Heart left ventricle (tissue), 16 donors: ENCODE measurements around the gene SIL1. TPM values are rescaled to one million over a fixed set of nuclear protein-coding genes. Genes with fewer than 3 reads are reported as not detected.

Experiments used
- ATAC-seq, 4 donors: fragments of 200-7000 bp; cut with Tn5 transposase; one replicate each; pipeline ENCODE4 v1.9.1; 2020 to 2022; ENCODE audit warnings: moderate library complexity in 4 of 4, mild to moderate bottlenecking in 3 of 4, moderate number of reproducible peaks in 1 of 4
- DNase-seq, 5 donors: peaks; one replicate each; pipeline ENCODE4 v3.0.0-alpha.2; 2020
- H3K27ac ChIP-seq, 12 donors: fragments of 200-600 bp; sonication (generic) in 4 of 12; one replicate each; pipeline versions ENCODE4 v1.5.0 to v1.8.0; 2016 to 2022; ENCODE audit warnings: mild to moderate bottlenecking in 2 of 12
- H3K27me3 ChIP-seq, 9 donors: fragments of 200-600 bp; sonication (generic) in 2 of 9; one replicate each; pipeline versions ENCODE4 v1.5.1 to v1.8.0; 2016 to 2022; ENCODE audit warnings: mild to moderate bottlenecking in 3 of 9
- H3K36me3 ChIP-seq, 9 donors: fragments of 200-600 bp; sonication (generic) in 2 of 9; one replicate each; pipeline versions ENCODE4 v1.5.0 to v1.8.0; 2018 to 2022; ENCODE audit warnings: mild to moderate bottlenecking in 2 of 9
- H3K4me1 ChIP-seq, 12 donors: fragments of 200-600 bp; sonication (generic) in 4 of 12; one replicate each; pipeline versions ENCODE4 v1.5.0 to v1.8.0; 2016 to 2022; ENCODE audit warnings: mild to moderate bottlenecking in 3 of 12
- H3K4me3 ChIP-seq, 12 donors: fragments of 200-600 bp; sonication (generic) in 4 of 12; one replicate each; pipeline versions ENCODE4 v1.5.0 to v1.8.0; 2017 to 2022; ENCODE audit warnings: mild to moderate bottlenecking in 9 of 12, moderate library complexity in 4 of 12
- H3K9me3 ChIP-seq, 12 donors: fragments of 200-600 bp; sonication (generic) in 4 of 12; one replicate each; pipeline versions ENCODE4 v1.5.0 to v1.8.0; 2016 to 2022; ENCODE audit warnings: mild to moderate bottlenecking in 1 of 12
- CTCF ChIP-seq, 12 donors: fragments of 200-600 bp; sonication (generic) in 4 of 12; IDR thresholded peaks; one replicate each; pipeline versions ENCODE4 v1.5.0 to v1.8.0; 2018 to 2022; ENCODE audit warnings: antibody characterized with exemption in 12 of 12, mild to moderate bottlenecking in 5 of 12
- POLR2A ChIP-seq, 2 donors: fragments of 450-650 bp; IDR thresholded peaks; one replicate each; pipeline ENCODE4 v1.6.1; 2017; ENCODE audit warnings: antibody characterized with exemption in 2 of 2, mild to moderate bottlenecking in 2 of 2, moderate library complexity in 2 of 2
- WGBS, 4 donors: extraction: QIAGEN DNeasy Blood & Tissue Kit in 2 of 4; methylation state at CpG; one replicate each; pipeline versions ENCODE4 v1.1.5 to v1.1.7; 2013 to 2018; 5-methylcytosine and 5-hydroxymethylcytosine counted together
- intact Hi-C, 10 donors: fragments of 100-400 bp; cut with DNase I; formaldehyde crosslinking; loops; one replicate each; pipeline versions ENCODE4 v1.11.1 to v1.14.2; 2022
- polyA plus RNA-seq, 2 donors: library from polyadenylated mRNA; stranded (reverse); fragments of 200-250 nt; gene quantifications; one replicate each; pipeline ENCODE4 v1.2.3, GENCODE V29; 2013
- total RNA-seq, 9 donors: library from RNA; depleted of rRNA in 2 of 9; stranded (reverse); fragments of >200 nt in 2 of 9; fragmentation: NEBNext Ultra II Directional in 3 of 9; extraction: Animal tissue kit (Norgen Biotek cat#: 25700) in 3 of 9; gene quantifications; one replicate each; pipeline versions ENCODE4 v1.1.0 to v1.2.4, GENCODE V29; 2016 to 2023
- donor health status: ischemic (EF 13 %, LVEDD 7.1; RV severe dilation, severe dysfunction).
- donor health status: healthy with polysubstance abuse.
- donor health status: DM: no; HTN: yes; CAD: no.
- donor health status: DM: no; HTN: no; CAD: no.
- donor health status: ischemic (EF 25% LVEDD 6.9; RV normal size, moderate dysfunction).
- donor health status: ischemic (EF 25% LVEDD 5.7; RV mildly dilated, moderate dysfunction).
- donor health status: healthy.
- donor health status: DM: yes; HTN: yes; CAD: no.
- donor health status: ischemic (EF 35%, LVEDD 5.7; RV mildly dilated, moderate dysfunction).
- donor health status: nonischemic (EF 11% LVEDD 7.7; RV severe dilation, severe dysfunction).
- donor health status: DM: yes; HTN: yes; CAD: no.
- donor health status: PGD.
- donor health status: ischemic (EF 29% LVEDD 5.4; RV normal size, mild dysfunction).
- donor health status: nonischemic (EF 23%, LVEDD 6.1; RV moderate dilation, normal function).

Gene SIL1
- total and polyA plus RNA-seq, 11 donors, result 33.8 to 341 (median 40.2) TPM

GRCh38 chr5:139103762-139104161 lies 94.4 kb downstream of the SIL1 start:
- ATAC-seq, result no peak

GRCh38 chr5:139100825-139101224 lies 97.3 kb downstream of the SIL1 start:
- intact Hi-C loops, result loop anchor here in 2 of 10 donors (5.0 kb wide), 2 partner anchors 41 to 101 kb away; no protein-coding TSS in a partner anchor
- no peak for TF ChIP-seq CTCF (IDR thresholded peaks at IDR 0.05)
- H3K27me3 ChIP-seq, result no peaks in the 10 kb centered on the region
- ATAC-seq, result no peak
- peaks cover 0 to 24% (median 2%) of the 10 kb centered on the region in 12 donors for H3K4me1 ChIP-seq
- no peak overlapping the region for H3K27ac ChIP-seq
- no peaks in the 10 kb centered on the region for H3K9me3 ChIP-seq
- WGBS, 4 donors, result 91 to 96% (median 92%) methylated on average over 3 of the region's 3 CpGs
- no peak overlapping the region for H3K4me3 ChIP-seq
- H3K36me3 ChIP-seq, result peaks cover 0 to 6% (median 0%) of the 10 kb centered on the region in 9 donors
- no peak for DNase-seq

More at GRCh38 chr5:139103762-139104161, 94.4 kb downstream of the SIL1 start:
- Histone ChIP-seq H3K4me1 (peaks cover 0 to 37% (median 10%) of the 10 kb centered on the region in 12 donors), H3K27me3 (no peaks in the 10 kb centered on the region), H3K4me3 (no peak overlapping the region), H3K27ac (peak overlapping the region in 1 of 12 donors; percentile 83), H3K36me3 (peaks cover 0 to 6% (median 0%) of the 10 kb centered on the region in 9 donors), H3K9me3 (no peaks in the 10 kb centered on the region)
- no peak for TF ChIP-seq CTCF (IDR thresholded peaks at IDR 0.05)
- intact Hi-C loops, result loop anchor here in 2 of 10 donors (5.0 kb wide), 2 partner anchors 39 to 99 kb away; no protein-coding TSS in a partner anchor
- DNase-seq, result no peak

- DNase-seq, result no peak
- H3K4me3 ChIP-seq, result no peak overlapping the region
- H3K4me1 ChIP-seq, result peaks cover 0 to 13% (median 2%) of the 10 kb centered on the region in 12 donors
- TF ChIP-seq POLR2A (IDR thresholded peaks at IDR 0.05) (no peak), CTCF (IDR thresholded peaks at IDR 0.05) (no peak)
- 43 to 57% (median 46%) methylated on average over 1 of the region's 1 CpG for WGBS, 4 donors
- H3K36me3 ChIP-seq, result no peaks in the 10 kb centered on the region
- intact Hi-C loops, result loop anchor here in 6 of 10 donors (5.0 to 10.0 kb wide), 3 partner anchors 163 to 170 kb away; no protein-coding TSS in a partner anchor
- H3K9me3 ChIP-seq, result no peaks in the 10 kb centered on the region
- H3K27ac ChIP-seq, result no peak overlapping the region
- no peak for ATAC-seq
- H3K27me3 ChIP-seq, result no peaks in the 10 kb centered on the region
Observed at GRCh38 chr5:139094154-139095131, 103.7 kb downstream of the SIL1 start.

- ATAC-seq (no peak), DNase-seq (no peak)
- H3K9me3 ChIP-seq, result no peaks in the 10 kb centered on the region
- peaks cover 0 to 13% (median 2%) of the 10 kb centered on the region in 12 donors for H3K4me1 ChIP-seq
- no peaks in the 10 kb centered on the region for H3K36me3 ChIP-seq
- H3K27ac ChIP-seq, result no peak overlapping the region
- 94 to 96% (median 95%) methylated on average over 5 of the region's 5 CpGs for WGBS, 4 donors
- H3K4me3 ChIP-seq, result no peak overlapping the region
- intact Hi-C loops, result loop anchor here in 8 of 10 donors (2.0 to 10.0 kb wide), 4 partner anchors 164 to 172 kb away; no protein-coding TSS in a partner anchor
- TF ChIP-seq CTCF (IDR thresholded peaks at IDR 0.05) (no peak), POLR2A (IDR thresholded peaks at IDR 0.05) (no peak)
- no peaks in the 10 kb centered on the region for H3K27me3 ChIP-seq
Observed at GRCh38 chr5:139092741-139093343, 105.3 kb downstream of the SIL1 start.
